MM.1S (cell line): ENCODE results near the gene KCND2.

Experiments used
- CTCF ChIP-seq: fragments of 300-600 bp; sonication (generic); IDR thresholded peaks from 2 replicates; pipeline ENCODE4 v1.5.1; 2016; ENCODE audit warnings: antibody characterized with exemption, low read length, mixed read lengths
- EZH2 ChIP-seq: fragments of 300-600 bp; sonication (generic); optimal IDR thresholded peaks from 2 replicates; pipeline ENCODE3; 2017; ENCODE audit warnings: low read depth, mild to moderate bottlenecking, antibody characterized with exemption, low read length, mixed read lengths
- EZH2phosphoT487 ChIP-seq: fragments of 300-600 bp; sonication (generic); IDR thresholded peaks from 2 replicates; pipeline ENCODE4 v1.6.1; 2018; ENCODE audit warnings: antibody characterized with exemption, low read length

- TF ChIP-seq EZH2: no peak
- TF ChIP-seq CTCF: no peak
- TF ChIP-seq EZH2phosphoT487: no peak
Observed at GRCh38 chr7:120502825-120503224, 229.8 kb downstream of the KCND2 start.
